ENCODE measurements around the gene ANAPC2.

Gene ANAPC2

DNA sequence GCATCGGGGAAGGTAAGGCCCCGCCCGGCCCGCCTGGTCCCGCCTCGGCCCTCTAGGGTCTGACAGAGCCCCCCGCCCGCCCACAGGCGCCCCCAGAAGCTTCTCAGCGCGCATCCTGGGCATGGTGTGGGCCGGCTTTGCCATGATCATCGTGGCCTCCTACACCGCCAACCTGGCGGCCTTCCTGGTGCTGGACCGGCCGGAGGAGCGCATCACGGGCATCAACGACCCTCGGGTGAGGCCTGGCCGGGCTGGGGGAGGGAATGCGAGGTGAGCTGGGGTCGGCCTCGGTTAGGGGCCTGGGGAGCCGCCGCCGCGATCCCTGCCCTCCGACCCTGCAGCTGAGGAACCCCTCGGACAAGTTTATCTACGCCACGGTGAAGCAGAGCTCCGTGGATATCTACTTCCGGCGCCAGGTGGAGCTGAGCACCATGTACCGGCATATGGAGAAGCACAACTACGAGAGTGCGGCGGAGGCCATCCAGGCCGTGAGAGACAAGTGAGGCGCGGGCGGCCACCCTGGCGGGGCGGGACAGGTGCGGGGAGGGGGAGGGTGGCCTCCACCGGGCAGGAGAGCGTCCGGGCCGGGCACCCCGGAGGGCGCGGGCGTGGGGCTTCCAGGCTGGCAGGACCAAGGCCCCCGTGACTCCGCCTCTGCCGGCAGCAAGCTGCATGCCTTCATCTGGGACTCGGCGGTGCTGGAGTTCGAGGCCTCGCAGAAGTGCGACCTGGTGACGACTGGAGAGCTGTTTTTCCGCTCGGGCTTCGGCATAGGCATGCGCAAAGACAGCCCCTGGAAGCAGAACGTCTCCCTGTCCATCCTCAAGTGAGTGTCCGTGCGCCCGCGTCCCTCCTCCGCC, 25.6 kb downstream of the ANAPC2 start:
- H2AFZ ChIP-seq (ENCODE audit: low read depth, low read length), result no peak overlapping the region
- H3K79me2 ChIP-seq (ENCODE audit: insufficient read depth, low read length), result no peaks in the 10 kb centered on the region
- no peak overlapping the region for H3K9ac ChIP-seq (ENCODE audit: low read depth, low read length)
- no peak for ATAC-seq (ENCODE audit: insufficient read depth, low read depth)
- no peak overlapping the region for H3K4me2 ChIP-seq (ENCODE audit: insufficient read depth, low read length)
- no peak for DNase-seq
- H3K4me3 ChIP-seq (ENCODE audit: low read depth in 1 of 2, low read length in 2 of 2), result no peak overlapping the region
- H3K4me1 ChIP-seq (ENCODE audit: insufficient read depth, low read length), result no peaks in the 10 kb centered on the region
- H3K27me3 ChIP-seq (ENCODE audit: insufficient read depth, low read length, poor library complexity), result peaks cover 12% of the 10 kb centered on the region
- no peak overlapping the region for H3K27ac ChIP-seq (ENCODE audit: low read length)
- H4K20me1 ChIP-seq (ENCODE audit: insufficient read depth, low read length), result peaks cover 3% of the 10 kb centered on the region; the same call in 1 of the 2 replicates
- no peaks in the 10 kb centered on the region for H3K36me3 ChIP-seq (ENCODE audit: insufficient read depth, low read length)
- H3K9me3 ChIP-seq (ENCODE audit: insufficient read depth, low read length, severe bottlenecking), result no peaks in the 10 kb centered on the region
- TF ChIP-seq, protein P1, sequence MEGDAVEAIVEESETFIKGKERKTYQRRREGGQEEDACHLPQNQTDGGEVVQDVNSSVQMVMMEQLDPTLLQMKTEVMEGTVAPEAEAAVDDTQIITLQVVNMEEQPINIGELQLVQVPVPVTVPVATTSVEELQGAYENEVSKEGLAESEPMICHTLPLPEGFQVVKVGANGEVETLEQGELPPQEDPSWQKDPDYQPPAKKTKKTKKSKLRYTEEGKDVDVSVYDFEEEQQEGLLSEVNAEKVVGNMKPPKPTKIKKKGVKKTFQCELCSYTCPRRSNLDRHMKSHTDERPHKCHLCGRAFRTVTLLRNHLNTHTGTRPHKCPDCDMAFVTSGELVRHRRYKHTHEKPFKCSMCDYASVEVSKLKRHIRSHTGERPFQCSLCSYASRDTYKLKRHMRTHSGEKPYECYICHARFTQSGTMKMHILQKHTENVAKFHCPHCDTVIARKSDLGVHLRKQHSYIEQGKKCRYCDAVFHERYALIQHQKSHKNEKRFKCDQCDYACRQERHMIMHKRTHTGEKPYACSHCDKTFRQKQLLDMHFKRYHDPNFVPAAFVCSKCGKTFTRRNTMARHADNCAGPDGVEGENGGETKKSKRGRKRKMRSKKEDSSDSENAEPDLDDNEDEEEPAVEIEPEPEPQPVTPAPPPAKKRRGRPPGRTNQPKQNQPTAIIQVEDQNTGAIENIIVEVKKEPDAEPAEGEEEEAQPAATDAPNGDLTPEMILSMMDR (IDR thresholded peaks at IDR 0.05; ENCODE audit: borderline replicate concordance, extremely low read depth, low read length, poor library complexity, severe bottlenecking), result no peak
- TF ChIP-seq EZH2 (IDR thresholded peaks at IDR 0.05; ENCODE audit: borderline replicate concordance, low read depth, low read length, severe bottlenecking), result no peak

DNA sequence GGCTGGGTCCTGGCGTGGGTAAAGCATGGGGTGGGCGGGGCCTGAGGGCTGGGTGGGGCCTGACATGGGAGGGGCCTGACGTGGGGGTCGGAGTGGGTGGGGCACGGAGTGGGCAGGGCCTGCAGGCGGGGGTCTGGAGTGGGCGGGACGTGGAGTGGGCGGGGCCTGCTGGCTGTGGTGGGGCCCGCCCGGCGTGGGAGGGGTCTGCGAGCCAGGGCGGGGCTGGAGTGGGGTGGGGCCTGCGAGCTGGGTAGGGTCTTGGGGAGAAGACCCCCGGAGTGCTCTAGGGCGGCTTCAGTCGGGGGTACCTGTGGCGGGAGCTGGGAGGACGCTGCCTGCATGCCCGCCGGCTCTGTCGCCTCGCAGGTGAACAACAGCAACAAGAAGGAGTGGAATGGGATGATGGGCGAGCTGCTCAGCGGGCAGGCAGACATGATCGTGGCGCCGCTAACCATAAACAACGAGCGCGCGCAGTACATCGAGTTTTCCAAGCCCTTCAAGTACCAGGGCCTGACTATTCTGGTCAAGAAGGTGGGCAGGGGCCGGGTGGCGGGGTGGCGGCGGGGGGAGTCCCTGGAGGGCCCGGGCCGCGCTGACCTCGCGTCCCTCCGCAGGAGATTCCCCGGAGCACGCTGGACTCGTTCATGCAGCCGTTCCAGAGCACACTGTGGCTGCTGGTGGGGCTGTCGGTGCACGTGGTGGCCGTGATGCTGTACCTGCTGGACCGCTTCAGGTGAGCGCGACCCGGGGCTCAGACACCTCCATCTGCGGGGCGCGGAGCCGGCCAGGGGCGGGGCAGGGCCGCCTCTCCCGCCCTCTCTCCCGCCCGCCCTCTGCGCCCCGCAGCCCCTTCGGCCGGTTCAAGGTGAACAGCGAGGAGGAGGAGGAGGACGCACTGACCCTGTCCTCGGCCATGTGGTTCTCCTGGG, 26.5 kb downstream of the ANAPC2 start:
- no peak for TF ChIP-seq EZH2 (IDR thresholded peaks at IDR 0.05; ENCODE audit: borderline replicate concordance, low read depth, low read length, severe bottlenecking)
- TF ChIP-seq, protein P1 (IDR thresholded peaks at IDR 0.05; ENCODE audit: borderline replicate concordance, extremely low read depth, low read length, poor library complexity, severe bottlenecking), result no peak
- no peak for DNase-seq
- Histone ChIP-seq H3K79me2 (ENCODE audit: insufficient read depth, low read length) (no peaks in the 10 kb centered on the region), H3K9me3 (ENCODE audit: insufficient read depth, low read length, severe bottlenecking) (no peaks in the 10 kb centered on the region), H3K27me3 (ENCODE audit: insufficient read depth, low read length, poor library complexity) (peaks cover 3% of the 10 kb centered on the region), H3K4me1 (ENCODE audit: insufficient read depth, low read length) (no peaks in the 10 kb centered on the region), H3K36me3 (ENCODE audit: insufficient read depth, low read length) (no peaks in the 10 kb centered on the region), H3K4me3 (ENCODE audit: low read depth in 1 of 2, low read length in 2 of 2) (no peak overlapping the region), H4K20me1 (ENCODE audit: insufficient read depth, low read length) (peaks cover 9% of the 10 kb centered on the region; the same call in 1 of the 2 replicates), H3K4me2 (ENCODE audit: insufficient read depth, low read length) (no peak overlapping the region), H3K9ac (ENCODE audit: low read depth, low read length) (no peak overlapping the region), H2AFZ (ENCODE audit: low read depth, low read length) (no peak overlapping the region), H3K27ac (ENCODE audit: low read length) (no peak overlapping the region)
- ATAC-seq (ENCODE audit: insufficient read depth, low read depth), result no peak

DNA sequence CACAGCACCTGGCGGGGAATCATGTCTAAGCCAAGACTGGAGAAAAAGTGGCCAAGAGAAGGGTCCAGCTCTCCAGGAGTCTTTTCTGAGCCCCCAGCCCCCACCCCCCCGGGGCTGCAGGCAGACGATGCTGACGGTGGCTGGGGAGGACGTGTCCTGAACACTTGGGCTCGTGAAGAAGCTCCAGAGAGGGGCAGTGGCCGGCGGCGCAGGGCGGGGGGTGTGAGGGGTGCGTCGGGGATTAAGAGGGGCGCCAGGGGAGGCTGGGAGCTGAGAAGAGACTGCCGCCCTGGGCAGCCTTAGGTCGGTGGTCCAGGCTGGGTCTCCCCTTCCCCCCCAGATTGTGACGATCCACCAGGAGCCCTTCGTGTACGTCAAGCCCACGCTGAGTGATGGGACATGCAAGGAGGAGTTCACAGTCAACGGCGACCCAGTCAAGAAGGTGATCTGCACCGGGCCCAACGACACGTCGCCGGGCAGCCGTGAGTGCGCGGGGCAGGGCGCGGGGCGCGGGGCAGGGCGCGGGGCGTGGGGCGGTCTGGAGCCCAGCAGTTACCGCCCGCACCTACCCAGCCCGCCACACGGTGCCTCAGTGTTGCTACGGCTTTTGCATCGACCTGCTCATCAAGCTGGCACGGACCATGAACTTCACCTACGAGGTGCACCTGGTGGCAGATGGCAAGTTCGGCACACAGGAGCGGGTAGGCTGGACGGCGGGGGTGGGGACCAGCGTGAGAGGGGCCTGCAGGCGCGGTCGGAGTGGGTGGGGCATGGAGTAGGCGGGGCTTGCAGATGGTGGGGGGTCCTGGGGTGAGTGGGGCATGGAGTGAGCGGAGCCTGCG, 27.4 kb downstream of the ANAPC2 start:
- Histone ChIP-seq H4K20me1 (ENCODE audit: insufficient read depth, low read length) (peaks cover 9% of the 10 kb centered on the region; the same call in 1 of the 2 replicates), H3K4me1 (ENCODE audit: insufficient read depth, low read length) (no peaks in the 10 kb centered on the region), H3K36me3 (ENCODE audit: insufficient read depth, low read length) (no peaks in the 10 kb centered on the region), H3K9ac (ENCODE audit: low read depth, low read length) (no peak overlapping the region), H2AFZ (ENCODE audit: low read depth, low read length) (no peak overlapping the region), H3K79me2 (ENCODE audit: insufficient read depth, low read length) (no peaks in the 10 kb centered on the region), H3K27ac (ENCODE audit: low read length) (no peak overlapping the region), H3K9me3 (ENCODE audit: insufficient read depth, low read length, severe bottlenecking) (no peaks in the 10 kb centered on the region), H3K27me3 (ENCODE audit: insufficient read depth, low read length, poor library complexity) (no peaks in the 10 kb centered on the region), H3K4me3 (ENCODE audit: low read depth in 1 of 2, low read length in 2 of 2) (no peak overlapping the region), H3K4me2 (ENCODE audit: insufficient read depth, low read length) (no peak overlapping the region)
- ATAC-seq (ENCODE audit: insufficient read depth, low read depth) (no peak), DNase-seq (no peak)
- TF ChIP-seq EZH2 (IDR thresholded peaks at IDR 0.05; ENCODE audit: borderline replicate concordance, low read depth, low read length, severe bottlenecking), result no peak
- TF ChIP-seq, protein P1 (IDR thresholded peaks at IDR 0.05; ENCODE audit: borderline replicate concordance, extremely low read depth, low read length, poor library complexity, severe bottlenecking), result no peak

Data from DND-41 (cell line).